IMR-90 (cell line): ENCODE data around the gene ENDOG. TPM values are rescaled to one million over a fixed set of nuclear protein-coding genes. Genes with fewer than 3 reads are reported as not detected.

Source experiments
- ATAC-seq: fragments of 200-7000 bp; cut with Tn5 transposase; 2 replicates; pipeline ENCODE4 v1.9.1; 2020; ENCODE audit warnings: low read depth, mild to moderate bottlenecking, moderate library complexity
- BruUV-seq: library from RNA; stranded (reverse); fragments of 400-500 nt; replicated peaks from 2 replicates; lab custom pipeline; 2021; lab: Mats Ljungman, UMichigan
- CTCF ChIA-PET: fragments of 300-600 bp; formaldehyde crosslinking; extraction: SDS; loops from one replicate; lab custom pipeline; 2021; ENCODE audit warnings: antibody characterized with exemption; lab: Yijun Ruan, JAX
- POLR2A ChIA-PET: fragments of 300-600 bp; sonication (Branson Sonifier 250); formaldehyde crosslinking; loops from one replicate; lab custom pipeline; 2022; ENCODE audit warnings: antibody characterized with exemption; ENCODE audit not compliant: unreplicated experiment; lab: Charles Lee
- DNase-seq: peaks from one replicate; pipeline ENCODE4 v3.0.0; 2013
- H2AFZ ChIP-seq: replicated peaks from 2 replicates; pipeline ENCODE3; 2013; ENCODE audit warnings: low read length, mild to moderate bottlenecking; ENCODE audit not compliant: poor library complexity
- H2AK5ac ChIP-seq: 2 replicates; pipeline ENCODE4 v1.6.1; 2013; ENCODE audit warnings: low read depth, low read length, inconsistent platforms
- H2AK9ac ChIP-seq: replicated peaks from 2 replicates; pipeline ENCODE3; 2013; ENCODE audit warnings: mild to moderate bottlenecking, low read depth, low read length, moderate library complexity; ENCODE audit not compliant: poor library complexity
- H2BK120ac ChIP-seq: 2 replicates; pipeline ENCODE4 v1.6.1; 2013; ENCODE audit warnings: low read depth, low read length, inconsistent platforms
- H2BK15ac ChIP-seq: 3 replicates; pipeline ENCODE4 v1.6.1; 2013; ENCODE audit warnings: low read depth, low read length, inconsistent platforms
- H2BK20ac ChIP-seq: 2 replicates; pipeline ENCODE4 v1.6.1; 2013; ENCODE audit warnings: low read depth, mild to moderate bottlenecking, inconsistent platforms, low read length, moderate library complexity
- H2BK5ac ChIP-seq: 2 replicates; pipeline ENCODE4 v1.6.1; 2013; ENCODE audit warnings: mild to moderate bottlenecking, low read depth, low read length, inconsistent platforms; ENCODE audit not compliant: poor library complexity, severe bottlenecking
- H3K14ac ChIP-seq: replicated peaks from 2 replicates; pipeline ENCODE4 v1.6.1; 2013; ENCODE audit warnings: low read depth, low read length, inconsistent platforms
- H3K18ac ChIP-seq: 2 replicates; pipeline ENCODE4 v1.6.1; 2013; ENCODE audit warnings: low read depth, low read length, control low read depth
- H3K23ac ChIP-seq: 2 replicates; pipeline ENCODE4 v1.6.1; 2013; ENCODE audit warnings: low read depth, low read length, inconsistent platforms
- H3K27ac ChIP-seq: 2 replicates; pipeline ENCODE4 v1.5.1; 2013; ENCODE audit warnings: mild to moderate bottlenecking, control low read depth, low read length; ENCODE audit not compliant: insufficient read depth
- H3K27me3 ChIP-seq: 2 replicates; pipeline ENCODE4 v1.6.1; 2013; ENCODE audit warnings: low read length; ENCODE audit not compliant: control insufficient read depth, insufficient read depth
- H3K36me3 ChIP-seq: 2 replicates; pipeline ENCODE4 v1.6.1; 2013; ENCODE audit warnings: low read length, mixed read lengths; ENCODE audit not compliant: control insufficient read depth, insufficient read depth
- H3K4ac ChIP-seq: 2 replicates; pipeline ENCODE4 v1.6.1; 2013; ENCODE audit warnings: low read depth, low read length, inconsistent platforms
- H3K4me1 ChIP-seq: 2 replicates; pipeline ENCODE4 v1.6.1; 2013; ENCODE audit warnings: low read length, mixed read lengths; ENCODE audit not compliant: control insufficient read depth, insufficient read depth
- H3K4me2 ChIP-seq: 2 replicates; pipeline ENCODE4 v1.6.1; 2013; ENCODE audit warnings: low read depth, mild to moderate bottlenecking, control low read depth, low read length, moderate library complexity
- H3K4me3 ChIP-seq: 2 replicates; pipeline ENCODE4 v1.5.1; 2013; ENCODE audit warnings: low read depth, mild to moderate bottlenecking, control low read depth, low read length, moderate library complexity; ENCODE audit not compliant: insufficient read depth
- H3K56ac ChIP-seq: 2 replicates; pipeline ENCODE4 v1.6.1; 2013; ENCODE audit warnings: low read length, inconsistent platforms; ENCODE audit not compliant: insufficient read depth; ENCODE audit errors: extremely low read depth
- H3K79me1 ChIP-seq, 2 experiments: 2 replicates each; pipeline ENCODE4 v1.6.1; 2013; ENCODE audit warnings: low read length in 2 of 2, inconsistent platforms in 1 of 2, low read depth in 1 of 2
- H3K9ac ChIP-seq: 2 replicates; pipeline ENCODE4 v1.6.1; 2013; ENCODE audit warnings: low read depth, low read length, control low read depth
- H3K9me1 ChIP-seq: 2 replicates; pipeline ENCODE4 v1.6.1; 2013; ENCODE audit warnings: low read length, inconsistent platforms; ENCODE audit not compliant: insufficient read depth
- H3K9me3 ChIP-seq: 2 replicates; pipeline ENCODE4 v1.6.1; 2013; ENCODE audit warnings: low read length; ENCODE audit not compliant: control insufficient read depth, insufficient read depth
- H4K20me1 ChIP-seq: 2 replicates; pipeline ENCODE4 v1.6.1; 2013; ENCODE audit warnings: low read length, inconsistent platforms; ENCODE audit not compliant: insufficient read depth
- H4K5ac ChIP-seq: 2 replicates; pipeline ENCODE4 v1.6.1; 2013; ENCODE audit warnings: mild to moderate bottlenecking, low read depth, low read length, control low read depth
- H4K8ac ChIP-seq, 2 experiments: 2 replicates each; pipeline ENCODE4 v1.6.1; 2013; ENCODE audit warnings: low read depth in 2 of 2, low read length in 2 of 2, control low read depth in 1 of 2, inconsistent platforms in 1 of 2
- H4K91ac ChIP-seq: 2 replicates; pipeline ENCODE4 v1.6.1; 2013; ENCODE audit warnings: low read depth, low read length, inconsistent platforms; ENCODE audit not compliant: insufficient read depth
- BHLHE40 ChIP-seq: fragments of 150-350 bp; IDR thresholded peaks from 2 replicates; pipeline ENCODE4 v1.6.1; 2016; ENCODE audit warnings: mild to moderate bottlenecking, low read depth, low read length
- CEBPB ChIP-seq: IDR thresholded peaks from 2 replicates; pipeline ENCODE4 v1.6.1; 2012; ENCODE audit warnings: low read depth, low read length, improper control_type of control experiment
- CHD1 ChIP-seq: IDR thresholded peaks from 2 replicates; pipeline ENCODE4 v1.6.1; 2012; ENCODE audit warnings: low read depth, low read length, improper control_type of control experiment
- CTCF ChIP-seq: conservative IDR thresholded peaks from 2 replicates; pipeline ENCODE4 v1.5.1; 2012; ENCODE audit warnings: mild to moderate bottlenecking, low read depth, low read length, improper control_type of control experiment
- FOS ChIP-seq: fragments of 150-350 bp; IDR thresholded peaks from 2 replicates; pipeline ENCODE4 v1.6.1; 2016; ENCODE audit warnings: low read depth, low read length
- MAFK ChIP-seq: IDR thresholded peaks from 2 replicates; pipeline ENCODE4 v1.6.1; 2012; ENCODE audit warnings: low read depth, low read length, improper control_type of control experiment
- MAZ ChIP-seq: IDR thresholded peaks from 2 replicates; pipeline ENCODE4 v1.6.1; 2012; ENCODE audit warnings: low read depth, mild to moderate bottlenecking, low read length, improper control_type of control experiment, moderate library complexity, borderline replicate concordance
- MXI1 ChIP-seq: IDR thresholded peaks from 2 replicates; pipeline ENCODE4 v1.6.1; 2012; ENCODE audit warnings: low read depth, mild to moderate bottlenecking, low read length, moderate library complexity, borderline replicate concordance
- NFE2L2 ChIP-seq: fragments of 150-350 bp; IDR thresholded peaks from 2 replicates; pipeline ENCODE4 v1.6.1; 2016; ENCODE audit warnings: low read depth, mild to moderate bottlenecking, low read length
- POLR2A ChIP-seq: IDR thresholded peaks from 2 replicates; pipeline ENCODE4 v1.6.1; 2012; ENCODE audit warnings: mild to moderate bottlenecking, low read depth, low read length
- RAD21 ChIP-seq: IDR thresholded peaks from 2 replicates; pipeline ENCODE4 v1.6.1; 2012; ENCODE audit warnings: low read length, improper control_type of control experiment
- RCOR1 ChIP-seq: IDR thresholded peaks from 2 replicates; pipeline ENCODE4 v1.6.1; 2012; ENCODE audit warnings: mild to moderate bottlenecking, low read length, improper control_type of control experiment; ENCODE audit not compliant: insufficient replicate concordance
- RFX5 ChIP-seq: IDR thresholded peaks from 2 replicates; pipeline ENCODE4 v1.8.0; 2012; ENCODE audit warnings: low read depth, mild to moderate bottlenecking, low read length, moderate library complexity
- SMC3 ChIP-seq: fragments of 150-350 bp; IDR thresholded peaks from 2 replicates; pipeline ENCODE4 v1.6.1; 2016; ENCODE audit warnings: low read depth, mild to moderate bottlenecking, antibody characterized with exemption, low read length, moderate library complexity
- USF2 ChIP-seq: fragments of 150-350 bp; IDR thresholded peaks from 2 replicates; pipeline ENCODE4 v1.6.1; 2017; ENCODE audit warnings: mild to moderate bottlenecking, antibody characterized with exemption, low read length, low read depth
- WGBS, 2 experiments: methylation state at CpG; one replicate each; pipeline versions ENCODE4 v1.1.5 to v1.1.7; 2013; ENCODE audit warnings: missing lambda C conversion rate in 2 of 2; ENCODE audit not compliant: insufficient read length in 1 of 2; ENCODE audit errors: extremely low coverage in 2 of 2; 5-methylcytosine and 5-hydroxymethylcytosine counted together
- dilution Hi-C: fragments of 300-500 bp; cut with HindIII; formaldehyde crosslinking; loops from one replicate; pipeline ENCODE4 v1.14.3; 2018; ENCODE audit warnings: low sequenced_read_pairs; ENCODE audit not compliant: unreplicated experiment
- in situ Hi-C: fragments of 300-500 bp; cut with MboI; formaldehyde crosslinking; loops from 3 replicates; pipeline ENCODE4 v1.14.3; 2019; ENCODE audit warnings: low sequenced_read_pairs, inconsistent platforms, mixed read lengths
- intact Hi-C: fragments of 100-400 bp; cut with micrococcal nuclease; formaldehyde crosslinking; loops from 2 replicates; pipeline ENCODE4 v1.10.0; 2022
- polyA plus RNA-seq, 3 experiments: library from polyadenylated mRNA; depleted of rRNA; stranded (reverse); fragments of >200 nt; gene quantifications; 2 replicates each; pipeline ENCODE4 v1.2.3, GENCODE V29; 2012; ENCODE audit warnings: low replicate concordance in 1 of 3
- total RNA-seq: library from RNA; depleted of rRNA; stranded (reverse); fragments of >200 nt; gene quantifications from 2 replicates; pipeline ENCODE4 v1.2.3, GENCODE V29; 2012
- TF ChIP-seq, protein P1 (sequence below): fragments of 150-350 bp; IDR thresholded peaks from 2 replicates; pipeline ENCODE4 v1.6.1; 2016; ENCODE audit warnings: low read depth, mild to moderate bottlenecking, low read length, moderate library complexity, borderline replicate concordance

ENDOG gene
- total and polyA plus RNA-seq, 2 of the 4 experiments (the other 2 are of a cell fraction), result 9.9 to 16.2 TPM

- Histone ChIP-seq H2BK120ac (no peak overlapping the region), H3K4me3 (no peak overlapping the region), H3K79me1 (peaks cover 7 to 30% of the 10 kb centered on the region in 2 experiments; a peak in 3 of 4 replicates), H4K8ac (no peak overlapping the region), H3K18ac (no peak overlapping the region), H3K9me3 (no peaks in the 10 kb centered on the region), H3K14ac (no peak overlapping the region), H3K4me1 (no peaks in the 10 kb centered on the region), H3K4me2 (no peak overlapping the region), H3K56ac (no peak overlapping the region), H3K27ac (no peak overlapping the region), H4K91ac (no peak overlapping the region), H2BK5ac (no peak overlapping the region), H3K27me3 (no peaks in the 10 kb centered on the region), H3K4ac (no peak overlapping the region), H2BK15ac (no peak overlapping the region), H2AFZ (no peak overlapping the region), H4K5ac (no peak overlapping the region), H2BK20ac (no peak overlapping the region), H3K9ac (no peak overlapping the region), H2AK9ac (peak overlapping the region; percentile 65), H2AK5ac (peak overlapping the region; percentile 28), H3K9me1 (0 out of 2 replicates have a peak, but pooled peaks cover 3% of the 10 kb centered on the region), H3K23ac (no peak overlapping the region), H4K20me1 (no peaks in the 10 kb centered on the region), H3K36me3 (no peaks in the 10 kb centered on the region; the same call in 1 of the 2 replicates)
- WGBS, 2 experiments, result 100% methylated on average over 3 of the region's 6 CpGs; no CpG with 5 or more reads in 1 of the 2 experiments
- in situ Hi-C loops (no loop called here), intact Hi-C loops (loop anchor here (5.0 kb wide), 1 partner anchor 86 kb away; the partner anchor contains the start of genes DOLK and NUP188), dilution Hi-C loops (no loop called here)
- POLR2A ChIA-PET, result interaction anchor here (0.5 kb wide), 1 partner anchor 149 kb away, joined by 7 read pairs; no protein-coding TSS in a partner anchor
- no TSS peak for BruUV-seq
- CTCF ChIA-PET, result interaction anchor here (0.9 to 1.3 kb wide), 2 partner anchors 66 to 67 kb away, joined by 3 read pairs; no protein-coding TSS in a partner anchor
- ATAC-seq (no peak), DNase-seq (no peak)
- TF ChIP-seq RAD21, result no peak
- TF ChIP-seq RCOR1, result no peak
- TF ChIP-seq, protein P1, sequence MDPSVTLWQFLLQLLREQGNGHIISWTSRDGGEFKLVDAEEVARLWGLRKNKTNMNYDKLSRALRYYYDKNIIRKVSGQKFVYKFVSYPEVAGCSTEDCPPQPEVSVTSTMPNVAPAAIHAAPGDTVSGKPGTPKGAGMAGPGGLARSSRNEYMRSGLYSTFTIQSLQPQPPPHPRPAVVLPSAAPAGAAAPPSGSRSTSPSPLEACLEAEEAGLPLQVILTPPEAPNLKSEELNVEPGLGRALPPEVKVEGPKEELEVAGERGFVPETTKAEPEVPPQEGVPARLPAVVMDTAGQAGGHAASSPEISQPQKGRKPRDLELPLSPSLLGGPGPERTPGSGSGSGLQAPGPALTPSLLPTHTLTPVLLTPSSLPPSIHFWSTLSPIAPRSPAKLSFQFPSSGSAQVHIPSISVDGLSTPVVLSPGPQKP, result no peak
- TF ChIP-seq MAZ, result no peak
- TF ChIP-seq NFE2L2, result no peak
- no peak for TF ChIP-seq MXI1
- no peak for TF ChIP-seq SMC3
- no peak for TF ChIP-seq CEBPB
- TF ChIP-seq CTCF, result no peak
- no peak for TF ChIP-seq BHLHE40
- no peak for TF ChIP-seq POLR2A
- TF ChIP-seq FOS, result no peak
- TF ChIP-seq CHD1, result no peak
- no peak for TF ChIP-seq MAFK
- TF ChIP-seq RFX5, result no peak
- no peak for TF ChIP-seq USF2
Measured at GRCh38 chr9:128861501-128861900, 43.2 kb downstream of the ENDOG start.
